HG03558 (cell line): ENCODE data around the gene PSMB1.
"Not testable (repeated sequence)": the region's sequence is repeated elsewhere in the genome, so short reads cannot be mapped to it uniquely, and the experiment has no call there.

Experiments used
- ATAC-seq: cut with Tn5 transposase; IDR thresholded peaks from one replicate; pipeline ENCODE4 v1.9.1; 2021; ENCODE audit warnings: moderate number of reproducible peaks; ENCODE audit not compliant: unreplicated experiment; ENCODE audit errors: extremely low read depth

Gene PSMB1

GRCh38 chr6:170536671-170537070, 16.4 kb downstream of the PSMB1 start:
- ATAC-seq = no peak

- no peak for ATAC-seq
These were observed 18.1 kb downstream of the PSMB1 start for GRCh38 chr6:170535004-170535403.

- ATAC-seq = no peak
These were observed 19.3 kb downstream of the PSMB1 start for GRCh38 chr6:170533792-170534191.

GRCh38 chr6:170532867-170533488, 20.1 kb downstream of the PSMB1 start:
- no peak for ATAC-seq

- peak; percentile 45 for ATAC-seq
These were observed 23.2 kb downstream of the PSMB1 start for GRCh38 chr6:170529839-170530469.

- not testable (repeated sequence) for ATAC-seq
These were observed 25.1 kb downstream of the PSMB1 start for GRCh38 chr6:170527995-170528394.

- ATAC-seq = no peak
These were observed 27.3 kb downstream of the PSMB1 start for GRCh38 chr6:170525795-170526194.

- ATAC-seq = no peak
These were observed 29.0 kb downstream of the PSMB1 start for GRCh38 chr6:170524172-170524502.

GRCh38 chr6:170523256-170524171, 29.6 kb downstream of the PSMB1 start:
- ATAC-seq = no peak

GRCh38 chr6:170522565-170523183, 30.4 kb downstream of the PSMB1 start:
- no peak for ATAC-seq

- peak; percentile 87 for ATAC-seq
These were observed 36.1 kb downstream of the PSMB1 start for GRCh38 chr6:170516783-170517616.

- ATAC-seq = no peak
These were observed 38.2 kb downstream of the PSMB1 start for GRCh38 chr6:170514908-170515307.

- ATAC-seq = no peak
These were observed 40.9 kb downstream of the PSMB1 start for GRCh38 chr6:170512249-170512648.

- no peak for ATAC-seq
These were observed 42.5 kb downstream of the PSMB1 start for GRCh38 chr6:170510631-170511030.

- ATAC-seq = no peak
These were observed 43.4 kb downstream of the PSMB1 start for GRCh38 chr6:170509723-170510018.

- not testable (repeated sequence) for ATAC-seq
These were observed 44.0 kb downstream of the PSMB1 start for GRCh38 chr6:170508892-170509722.

- ATAC-seq = not testable (repeated sequence)
These were observed 44.8 kb downstream of the PSMB1 start for GRCh38 chr6:170508275-170508674.

GRCh38 chr6:170507728-170508127, 45.4 kb downstream of the PSMB1 start:
- not testable (repeated sequence) for ATAC-seq

GRCh38 chr6:170506446-170506845, 46.7 kb downstream of the PSMB1 start:
- ATAC-seq = no peak
